WTC11 (cell line): Measurements from ENCODE around the gene SMPD1. TPM values are rescaled to one million over a fixed set of nuclear protein-coding genes. Genes with fewer than 3 reads are reported as not detected.

Source experiments
- ATAC-seq: fragments of 200-7000 bp; cut with Tn5 transposase; 2 replicates; pipeline ENCODE4 v1.10.0; 2021; ENCODE audit warnings: mild to moderate bottlenecking, moderate library complexity
- CTCF ChIA-PET: fragments of 300-600 bp; sonication (Branson Sonifier 250); formaldehyde crosslinking; loops from one replicate; lab custom pipeline; 2021; ENCODE audit warnings: antibody characterized with exemption; lab: Charles Lee
- POLR2A ChIA-PET: fragments of 350-600 bp; sonication (Branson Sonifier 250); formaldehyde crosslinking; loops from one replicate; lab custom pipeline; 2021; ENCODE audit warnings: antibody characterized with exemption; lab: Charles Lee
- DNase-seq: peaks from one replicate; pipeline ENCODE4 v3.0.0; 2021; ENCODE audit warnings: low spot score
- H3K27ac Mint-ChIP-seq: 2 replicates; pipeline ENCODE4 v1.8.0; 2021; ENCODE audit warnings: mixed read lengths
- H3K27me3 Mint-ChIP-seq: 2 replicates; pipeline ENCODE4 v1.8.0; 2021; ENCODE audit warnings: low read depth, mild to moderate bottlenecking, moderate library complexity, mixed read lengths
- H3K36me3 Mint-ChIP-seq: 2 replicates; pipeline ENCODE4 v1.8.0; 2021; ENCODE audit warnings: mixed read lengths
- H3K4me1 Mint-ChIP-seq: 2 replicates; pipeline ENCODE4 v1.8.0; 2022; ENCODE audit warnings: mixed read lengths
- H3K4me3 Mint-ChIP-seq: 2 replicates; pipeline ENCODE4 v1.8.0; 2021; ENCODE audit warnings: mild to moderate bottlenecking, moderate library complexity, mixed read lengths
- H3K9me3 Mint-ChIP-seq: 2 replicates; pipeline ENCODE4 v1.8.0; 2021; ENCODE audit warnings: mixed read lengths
- ESRRA ChIP-seq: sonication (generic); formaldehyde crosslinking; IDR thresholded peaks from 2 replicates; pipeline ENCODE4 v1.8.1; 2022; ENCODE audit warnings: mild to moderate bottlenecking, missing genetic modification reagents, borderline replicate concordance
- GABPB1 ChIP-seq: sonication (generic); formaldehyde crosslinking; IDR thresholded peaks from 2 replicates; pipeline ENCODE4 v1.8.1; 2023; ENCODE audit warnings: mild to moderate bottlenecking, missing genetic modification reagents
- IRF2 ChIP-seq: sonication (generic); formaldehyde crosslinking; IDR thresholded peaks from 2 replicates; pipeline ENCODE4 v1.8.0; 2022; ENCODE audit warnings: low read depth, missing genetic modification reagents, borderline replicate concordance
- MYBL2 ChIP-seq: sonication (generic); formaldehyde crosslinking; IDR thresholded peaks from 2 replicates; pipeline ENCODE4 v1.8.1; 2023; ENCODE audit warnings: mild to moderate bottlenecking, moderate library complexity, missing genetic modification reagents
- NFYB ChIP-seq: sonication (generic); formaldehyde crosslinking; conservative IDR thresholded peaks from 2 replicates; pipeline ENCODE4 v1.8.0; 2022; ENCODE audit warnings: low read depth, missing genetic modification reagents
- OVOL2 ChIP-seq: fragments of 250-450 bp; sonication (Bioruptor Pico); IDR thresholded peaks from 2 replicates; pipeline ENCODE4 v1.9.0; 2021; ENCODE audit warnings: mild to moderate bottlenecking, borderline replicate concordance
- SP1 ChIP-seq: sonication (generic); formaldehyde crosslinking; conservative IDR thresholded peaks from 2 replicates; pipeline ENCODE4 v1.8.1; 2022; ENCODE audit warnings: missing genetic modification reagents
- TCF7 ChIP-seq: sonication (generic); formaldehyde crosslinking; IDR thresholded peaks from 2 replicates; pipeline ENCODE4 v1.8.0; 2022; ENCODE audit warnings: mild to moderate bottlenecking, low read depth, missing genetic modification reagents, moderate library complexity
- ZNF232 ChIP-seq: sonication (generic); formaldehyde crosslinking; IDR thresholded peaks from 2 replicates; pipeline ENCODE4 v1.8.0; 2022; ENCODE audit warnings: mild to moderate bottlenecking, missing genetic modification reagents
- ZNF263 ChIP-seq: sonication (generic); formaldehyde crosslinking; IDR thresholded peaks from 2 replicates; pipeline ENCODE4 v1.8.1; 2022; ENCODE audit warnings: low read depth, mild to moderate bottlenecking, moderate library complexity, missing genetic modification reagents
- total RNA-seq: library from RNA; stranded (reverse); gene quantifications from 3 replicates; pipeline ENCODE4 v1.2.3, GENCODE V29; 2021
- TF ChIP-seq, protein P1 (sequence below): fragments of 250-450 bp; sonication (Bioruptor Pico); IDR thresholded peaks from 2 replicates; pipeline ENCODE4 v1.9.0; 2021; ENCODE audit warnings: moderate library complexity, mild to moderate bottlenecking, inconsistent platforms, borderline replicate concordance
- TF ChIP-seq, protein P2 (sequence below): fragments of 250-450 bp; sonication (Bioruptor Pico); conservative IDR thresholded peaks from 2 replicates; pipeline ENCODE4 v1.9.0; 2021; ENCODE audit warnings: mild to moderate bottlenecking
- TF ChIP-seq, protein P3 (sequence below): sonication (generic); formaldehyde crosslinking; IDR thresholded peaks from 2 replicates; pipeline ENCODE4 v1.8.0; 2022; ENCODE audit warnings: missing genetic modification reagents
- TF ChIP-seq, protein P4 (sequence below): sonication (generic); formaldehyde crosslinking; IDR thresholded peaks from 2 replicates; pipeline ENCODE4 v1.8.1; 2022; ENCODE audit warnings: missing genetic modification reagents, borderline replicate concordance
- TF ChIP-seq, protein P5 (sequence below): sonication (generic); formaldehyde crosslinking; IDR thresholded peaks from 2 replicates; pipeline ENCODE4 v1.8.0; 2022; ENCODE audit warnings: mild to moderate bottlenecking, missing genetic modification reagents
- TF ChIP-seq, protein P6 (sequence below): fragments of 250-450 bp; sonication (Bioruptor Pico); IDR thresholded peaks from 2 replicates; pipeline ENCODE4 v1.9.0; 2021; ENCODE audit warnings: mild to moderate bottlenecking

Gene SMPD1
- total RNA-seq, 1 experiment from 2014 or later, result 4.4 TPM

DNA sequence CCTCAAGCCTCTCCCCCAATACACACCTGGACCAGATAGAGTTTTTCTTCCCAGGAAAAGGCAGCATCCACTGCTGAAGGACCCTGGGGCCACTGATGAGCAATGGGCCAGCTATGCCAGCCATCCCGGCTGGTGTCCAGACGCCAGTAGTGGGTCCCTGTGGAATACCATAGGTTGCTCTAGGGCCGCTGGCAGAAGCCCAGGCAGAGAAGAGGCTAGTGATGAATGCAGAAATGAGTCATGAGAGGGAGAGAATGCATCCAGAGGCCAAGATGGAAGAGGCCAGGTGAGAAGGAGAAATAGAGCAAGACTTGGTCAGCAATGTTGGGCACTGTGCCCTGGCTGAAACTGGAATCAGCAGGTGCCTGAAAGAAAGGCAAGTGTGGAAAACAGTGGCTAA, 41.6 kb downstream of the SMPD1 start:
- H3K27me3 Mint-ChIP-seq, result peaks cover 8% of the 10 kb centered on the region
- peaks cover 7% of the 10 kb centered on the region for H3K4me1 Mint-ChIP-seq
- H3K27ac Mint-ChIP-seq, result no peak overlapping the region

DNA sequence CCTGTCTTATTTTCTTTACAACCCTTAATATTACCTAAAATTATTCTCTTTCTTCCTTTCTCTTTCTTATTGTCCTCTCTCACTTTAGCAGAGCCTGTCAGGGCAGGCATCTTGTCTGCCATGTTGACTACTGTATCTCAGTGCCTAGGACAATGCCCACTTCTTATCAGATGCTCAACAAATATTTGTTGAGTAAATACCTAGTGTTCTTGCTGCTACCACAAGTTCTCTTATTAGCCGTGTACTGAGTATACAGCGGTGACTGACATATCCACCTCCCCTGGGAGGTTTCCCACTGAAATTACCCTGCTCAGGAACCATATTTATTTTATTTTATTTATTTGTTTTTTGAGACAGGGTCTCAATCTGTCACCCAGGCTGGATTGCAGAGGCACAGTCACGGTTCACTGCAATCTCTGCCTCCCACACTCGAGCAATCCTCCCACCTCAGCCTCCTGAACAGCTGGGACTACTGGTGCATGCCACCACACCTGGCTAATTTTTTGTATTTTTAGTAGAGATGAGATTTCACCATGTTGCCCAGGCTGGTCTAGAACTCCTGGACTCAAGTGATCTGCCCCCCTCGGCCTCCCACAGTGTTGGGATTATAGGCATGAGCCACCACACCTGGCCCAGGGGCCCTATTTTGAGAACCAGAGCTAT, 43.9 kb downstream of the SMPD1 start:
- no peak for DNase-seq
- TF ChIP-seq ZNF263, result no peak
- TF ChIP-seq OVOL2 (CRISPR knock-in tag), result no peak
- TF ChIP-seq, protein P1, sequence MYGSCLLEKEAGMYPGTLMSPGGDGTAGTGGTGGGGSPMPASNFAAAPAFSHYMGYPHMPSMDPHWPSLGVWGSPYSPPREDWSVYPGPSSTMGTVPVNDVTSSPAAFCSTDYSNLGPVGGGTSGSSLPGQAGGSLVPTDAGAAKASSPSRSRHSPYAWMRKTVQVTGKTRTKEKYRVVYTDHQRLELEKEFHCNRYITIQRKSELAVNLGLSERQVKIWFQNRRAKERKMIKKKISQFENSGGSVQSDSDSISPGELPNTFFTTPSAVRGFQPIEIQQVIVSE, result no peak
- TF ChIP-seq IRF2 (CRISPR knock-in tag), result no peak
- TF ChIP-seq ZNF232, result no peak
- TF ChIP-seq, protein P2, sequence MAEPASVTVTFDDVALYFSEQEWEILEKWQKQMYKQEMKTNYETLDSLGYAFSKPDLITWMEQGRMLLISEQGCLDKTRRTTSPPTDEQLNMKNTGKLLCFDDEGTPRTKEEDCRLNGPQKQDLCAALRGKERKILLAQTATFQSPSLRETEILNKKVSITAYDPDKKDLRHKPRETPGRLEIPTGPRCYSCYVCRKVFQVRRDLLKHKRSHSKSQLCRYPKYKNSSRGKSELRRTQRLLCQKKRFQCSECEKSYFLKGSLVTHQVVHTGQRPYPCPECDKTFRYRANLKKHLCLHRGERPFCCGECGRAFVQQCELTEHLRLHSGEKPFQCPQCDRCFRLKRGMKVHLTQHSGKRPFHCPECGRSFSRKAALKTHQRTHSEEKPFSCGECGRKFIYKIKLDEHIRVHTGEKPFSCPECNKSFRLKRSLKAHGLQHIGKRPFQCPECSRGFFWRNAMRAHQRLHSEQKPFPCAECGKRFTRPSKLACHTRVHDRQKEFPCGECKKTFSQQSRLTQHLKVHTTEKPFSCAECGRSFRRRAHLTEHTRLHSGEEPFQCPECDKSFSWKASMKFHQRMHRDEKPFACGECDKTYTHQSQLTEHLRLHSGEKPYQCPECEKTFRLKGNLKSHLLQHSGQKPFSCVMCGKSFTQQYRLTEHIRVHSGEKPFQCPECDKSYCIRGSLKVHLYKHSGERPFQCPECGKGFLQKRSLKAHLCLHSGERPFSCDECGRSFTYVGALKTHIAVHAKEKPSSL (CRISPR knock-in tag), result no peak
- TF ChIP-seq, protein P3, sequence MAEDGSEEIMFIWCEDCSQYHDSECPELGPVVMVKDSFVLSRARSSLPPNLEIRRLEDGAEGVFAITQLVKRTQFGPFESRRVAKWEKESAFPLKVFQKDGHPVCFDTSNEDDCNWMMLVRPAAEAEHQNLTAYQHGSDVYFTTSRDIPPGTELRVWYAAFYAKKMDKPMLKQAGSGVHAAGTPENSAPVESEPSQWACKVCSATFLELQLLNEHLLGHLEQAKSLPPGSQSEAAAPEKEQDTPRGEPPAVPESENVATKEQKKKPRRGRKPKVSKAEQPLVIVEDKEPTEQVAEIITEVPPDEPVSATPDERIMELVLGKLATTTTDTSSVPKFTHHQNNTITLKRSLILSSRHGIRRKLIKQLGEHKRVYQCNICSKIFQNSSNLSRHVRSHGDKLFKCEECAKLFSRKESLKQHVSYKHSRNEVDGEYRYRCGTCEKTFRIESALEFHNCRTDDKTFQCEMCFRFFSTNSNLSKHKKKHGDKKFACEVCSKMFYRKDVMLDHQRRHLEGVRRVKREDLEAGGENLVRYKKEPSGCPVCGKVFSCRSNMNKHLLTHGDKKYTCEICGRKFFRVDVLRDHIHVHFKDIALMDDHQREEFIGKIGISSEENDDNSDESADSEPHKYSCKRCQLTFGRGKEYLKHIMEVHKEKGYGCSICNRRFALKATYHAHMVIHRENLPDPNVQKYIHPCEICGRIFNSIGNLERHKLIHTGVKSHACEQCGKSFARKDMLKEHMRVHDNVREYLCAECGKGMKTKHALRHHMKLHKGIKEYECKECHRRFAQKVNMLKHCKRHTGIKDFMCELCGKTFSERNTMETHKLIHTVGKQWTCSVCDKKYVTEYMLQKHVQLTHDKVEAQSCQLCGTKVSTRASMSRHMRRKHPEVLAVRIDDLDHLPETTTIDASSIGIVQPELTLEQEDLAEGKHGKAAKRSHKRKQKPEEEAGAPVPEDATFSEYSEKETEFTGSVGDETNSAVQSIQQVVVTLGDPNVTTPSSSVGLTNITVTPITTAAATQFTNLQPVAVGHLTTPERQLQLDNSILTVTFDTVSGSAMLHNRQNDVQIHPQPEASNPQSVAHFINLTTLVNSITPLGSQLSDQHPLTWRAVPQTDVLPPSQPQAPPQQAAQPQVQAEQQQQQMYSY (CRISPR knock-in tag), result no peak
- Mint-ChIP-seq H3K4me1 (no peaks in the 10 kb centered on the region), H3K27ac (no peak overlapping the region), H3K36me3 (no peaks in the 10 kb centered on the region), H3K9me3 (no peaks in the 10 kb centered on the region), H3K4me3 (no peak overlapping the region), H3K27me3 (peaks cover 4% of the 10 kb centered on the region)
- POLR2A ChIA-PET, result no interaction called here
- CTCF ChIA-PET, result interaction anchor here (1.1 to 1.2 kb wide), 2 partner anchors 9 kb away, joined by 4 to 8 read pairs; no protein-coding TSS in a partner anchor
- no peak for ATAC-seq

More for the DNA sequence above, 41.6 kb downstream of the SMPD1 start:
- Mint-ChIP-seq H3K4me3 (no peak overlapping the region), H3K36me3 (no peaks in the 10 kb centered on the region), H3K9me3 (no peaks in the 10 kb centered on the region)
- ChIA-PET POLR2A (no interaction called here), CTCF (interaction anchor here (2.7 to 2.9 kb wide), 2 partner anchors 12 to 53 kb away, joined by 21 to 23 read pairs; no protein-coding TSS in a partner anchor)
- ATAC-seq (no peak), DNase-seq (no peak)
- TF ChIP-seq, protein P3 (CRISPR knock-in tag), result no peak
- TF ChIP-seq, protein P4, sequence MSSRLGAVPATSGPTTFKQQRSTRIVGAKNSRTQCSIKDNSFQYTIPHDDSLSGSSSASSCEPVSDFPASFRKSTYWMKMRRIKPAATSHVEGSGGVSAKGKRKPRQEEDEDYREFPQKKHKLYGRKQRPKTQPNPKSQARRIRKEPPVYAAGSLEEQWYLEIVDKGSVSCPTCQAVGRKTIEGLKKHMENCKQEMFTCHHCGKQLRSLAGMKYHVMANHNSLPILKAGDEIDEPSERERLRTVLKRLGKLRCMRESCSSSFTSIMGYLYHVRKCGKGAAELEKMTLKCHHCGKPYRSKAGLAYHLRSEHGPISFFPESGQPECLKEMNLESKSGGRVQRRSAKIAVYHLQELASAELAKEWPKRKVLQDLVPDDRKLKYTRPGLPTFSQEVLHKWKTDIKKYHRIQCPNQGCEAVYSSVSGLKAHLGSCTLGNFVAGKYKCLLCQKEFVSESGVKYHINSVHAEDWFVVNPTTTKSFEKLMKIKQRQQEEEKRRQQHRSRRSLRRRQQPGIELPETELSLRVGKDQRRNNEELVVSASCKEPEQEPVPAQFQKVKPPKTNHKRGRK (CRISPR knock-in tag), result no peak
- TF ChIP-seq TCF7 (CRISPR knock-in tag), result no peak
- TF ChIP-seq IRF2 (CRISPR knock-in tag), result no peak
- no peak for TF ChIP-seq ESRRA
- no peak for TF ChIP-seq MYBL2 (CRISPR knock-in tag)
- no peak for TF ChIP-seq GABPB1 (CRISPR knock-in tag)
- TF ChIP-seq, protein P5, sequence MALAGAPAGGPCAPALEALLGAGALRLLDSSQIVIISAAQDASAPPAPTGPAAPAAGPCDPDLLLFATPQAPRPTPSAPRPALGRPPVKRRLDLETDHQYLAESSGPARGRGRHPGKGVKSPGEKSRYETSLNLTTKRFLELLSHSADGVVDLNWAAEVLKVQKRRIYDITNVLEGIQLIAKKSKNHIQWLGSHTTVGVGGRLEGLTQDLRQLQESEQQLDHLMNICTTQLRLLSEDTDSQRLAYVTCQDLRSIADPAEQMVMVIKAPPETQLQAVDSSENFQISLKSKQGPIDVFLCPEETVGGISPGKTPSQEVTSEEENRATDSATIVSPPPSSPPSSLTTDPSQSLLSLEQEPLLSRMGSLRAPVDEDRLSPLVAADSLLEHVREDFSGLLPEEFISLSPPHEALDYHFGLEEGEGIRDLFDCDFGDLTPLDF (CRISPR knock-in tag), result no peak
- no peak for TF ChIP-seq SP1 (CRISPR knock-in tag)
- TF ChIP-seq, protein P6, sequence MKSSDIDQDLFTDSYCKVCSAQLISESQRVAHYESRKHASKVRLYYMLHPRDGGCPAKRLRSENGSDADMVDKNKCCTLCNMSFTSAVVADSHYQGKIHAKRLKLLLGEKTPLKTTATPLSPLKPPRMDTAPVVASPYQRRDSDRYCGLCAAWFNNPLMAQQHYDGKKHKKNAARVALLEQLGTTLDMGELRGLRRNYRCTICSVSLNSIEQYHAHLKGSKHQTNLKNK, result no peak
- TF ChIP-seq NFYB (CRISPR knock-in tag), result no peak
- TF ChIP-seq, all 79 proteins: peak for 0
